C4-2B (cell line): Measurements from ENCODE around the gene USH2A.

ENCODE experiments used
- CTCF ChIP-seq: fragments of 450-650 bp; conservative IDR thresholded peaks from 2 replicates; pipeline ENCODE4 v1.5.1; 2017; ENCODE audit warnings: mild to moderate bottlenecking
- ZFX ChIP-seq: fragments of 450-650 bp; IDR thresholded peaks from 2 replicates; pipeline ENCODE4 v1.6.1; 2017

GRCh38 chr1:216178281-216178680 is 245.0 kb downstream of the USH2A start:
- TF ChIP-seq CTCF: no peak
- TF ChIP-seq ZFX: no peak
